Effector CD8-positive, alpha-beta T cell (primary cell): ENCODE data around the gene RPRD1B.

Source experiments
- DNase-seq: peaks from one replicate; lab custom pipeline; 2025; lab: John Stamatoyannopoulos, UW
- total RNA-seq, 4 experiments: gene quantifications; one replicate each; lab custom pipeline; 2026; lab: John Stamatoyannopoulos, UW

Gene RPRD1B, protein sequence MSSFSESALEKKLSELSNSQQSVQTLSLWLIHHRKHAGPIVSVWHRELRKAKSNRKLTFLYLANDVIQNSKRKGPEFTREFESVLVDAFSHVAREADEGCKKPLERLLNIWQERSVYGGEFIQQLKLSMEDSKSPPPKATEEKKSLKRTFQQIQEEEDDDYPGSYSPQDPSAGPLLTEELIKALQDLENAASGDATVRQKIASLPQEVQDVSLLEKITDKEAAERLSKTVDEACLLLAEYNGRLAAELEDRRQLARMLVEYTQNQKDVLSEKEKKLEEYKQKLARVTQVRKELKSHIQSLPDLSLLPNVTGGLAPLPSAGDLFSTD
- total RNA-seq: 38.0 to 66.0 (median 45.6) reads per million in 4 experiments

DNA sequence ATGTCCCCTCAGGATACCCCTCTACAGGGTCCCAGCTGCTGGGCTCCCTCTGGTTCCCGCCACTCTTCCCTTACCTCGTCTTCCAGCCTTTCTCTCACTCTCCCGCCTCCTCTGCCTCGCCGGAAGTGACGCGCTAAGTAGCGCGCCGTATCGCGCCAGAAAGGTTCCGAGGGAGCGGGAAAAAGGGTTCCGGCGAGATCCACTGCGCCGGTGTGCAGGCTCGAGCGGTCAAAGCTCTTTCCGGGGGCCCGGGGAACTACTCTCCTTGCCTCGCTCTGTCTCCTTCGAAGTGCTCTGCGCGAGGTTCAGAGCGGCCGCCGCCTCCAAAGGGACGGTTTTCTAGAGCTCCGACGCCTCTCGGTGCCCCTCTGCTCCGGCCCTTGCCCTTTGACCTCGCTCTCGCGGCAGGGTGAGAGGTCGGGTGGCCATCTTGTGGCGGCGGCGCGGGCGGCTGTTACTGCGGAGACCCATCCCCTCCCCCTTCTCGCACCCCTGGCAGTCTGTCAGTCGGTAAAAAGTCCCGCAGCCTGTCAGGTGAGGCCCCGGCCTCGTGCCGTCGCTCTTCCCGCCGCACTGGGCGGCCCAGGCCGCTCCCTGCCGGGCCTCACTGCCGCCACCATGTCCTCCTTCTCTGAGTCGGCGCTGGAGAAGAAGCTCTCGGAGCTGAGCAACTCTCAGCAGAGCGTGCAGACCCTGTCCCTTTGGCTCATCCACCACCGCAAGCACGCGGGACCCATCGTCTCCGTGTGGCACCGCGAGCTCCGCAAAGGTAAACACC, at the start of gene RPRD1B, which contains the start of gene TTI1:
Gene RPRD1B (plus strand): TSS at position 417 of the 778 bp plus-strand sequence. CDS start 202 bp downstream, at position 619.
Gene TTI1 (minus strand): TSS at position 127 of the 778 bp plus-strand sequence. CDS start 19,640 bp downstream, outside the sequence.
- peak; percentile 81 for DNase-seq

DNA sequence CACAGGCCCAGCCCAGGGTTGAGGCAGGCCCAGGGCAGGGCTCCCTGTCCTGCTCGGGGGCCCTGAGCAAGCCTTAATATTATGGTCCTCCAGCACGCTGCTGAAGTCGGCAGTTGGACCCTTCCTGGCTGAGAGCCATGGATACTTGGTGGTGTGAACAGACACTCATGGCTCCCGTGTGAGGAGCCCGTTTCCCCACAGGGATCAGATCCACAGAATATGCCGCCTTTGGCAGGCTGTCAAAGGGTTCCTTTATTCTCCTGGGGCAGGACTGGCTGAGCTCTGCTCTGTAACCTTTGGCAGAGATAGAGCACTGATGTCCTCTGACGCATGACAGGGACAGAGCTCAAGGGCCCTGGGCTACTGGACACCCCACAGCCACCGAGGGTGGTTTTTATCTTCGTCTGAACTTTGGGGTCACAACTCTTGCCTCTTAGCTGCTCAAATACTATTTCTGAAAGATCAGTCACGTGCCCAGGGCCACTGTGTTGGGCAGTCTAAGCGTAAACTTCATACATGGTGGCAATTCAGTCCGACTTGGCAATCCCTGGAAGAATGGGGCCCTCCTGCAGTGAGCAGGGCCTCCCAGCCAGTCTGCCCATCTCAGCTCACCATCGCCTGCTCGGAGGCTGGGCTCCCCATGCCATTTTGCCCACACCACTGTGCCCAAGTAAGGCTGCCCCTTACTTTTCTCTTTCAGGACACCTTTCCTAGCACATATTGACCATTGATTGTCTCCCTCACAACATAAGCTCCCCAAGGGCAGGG, 49.3 kb upstream of the RPRD1B start:
- no peak for DNase-seq

DNA sequence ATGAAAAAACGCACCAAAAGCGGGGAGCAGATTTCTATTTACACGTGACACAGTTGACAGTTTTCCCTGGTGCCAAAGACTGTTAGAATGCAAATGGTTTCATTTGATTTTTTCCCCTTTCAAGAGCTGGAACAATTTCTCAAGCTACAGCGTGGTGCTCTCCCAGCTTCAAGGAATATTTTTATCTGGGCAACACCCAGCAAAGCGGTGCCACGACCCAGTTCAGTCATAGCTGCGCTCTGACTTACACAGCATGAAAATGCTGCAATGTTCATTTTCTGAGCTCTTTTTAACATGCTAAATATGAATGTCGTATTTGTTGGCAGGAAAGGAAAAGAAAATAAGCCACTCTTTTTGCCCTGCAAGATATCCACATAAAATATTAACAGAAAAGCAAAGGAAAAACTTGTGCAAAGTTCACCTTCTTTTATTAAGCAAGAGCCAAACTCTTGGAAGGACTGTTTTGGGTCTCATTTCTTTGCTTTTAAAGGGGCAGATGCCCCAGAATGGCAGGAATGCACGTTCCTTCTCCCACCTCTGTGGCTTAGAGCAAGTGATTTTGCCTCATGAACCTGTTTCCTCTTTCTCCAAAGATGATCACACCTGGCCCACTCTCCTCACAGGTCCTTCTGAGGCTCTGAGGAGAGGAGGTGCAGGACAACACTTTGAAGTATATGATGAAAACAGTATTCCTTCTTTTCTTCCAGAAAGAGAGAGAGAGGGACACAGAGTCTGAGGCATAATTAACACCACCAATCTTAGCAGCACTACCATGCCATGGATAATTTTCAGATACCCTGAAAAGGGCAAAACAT, 47.3 kb upstream of the RPRD1B start:
- DNase-seq: no peak

DNA sequence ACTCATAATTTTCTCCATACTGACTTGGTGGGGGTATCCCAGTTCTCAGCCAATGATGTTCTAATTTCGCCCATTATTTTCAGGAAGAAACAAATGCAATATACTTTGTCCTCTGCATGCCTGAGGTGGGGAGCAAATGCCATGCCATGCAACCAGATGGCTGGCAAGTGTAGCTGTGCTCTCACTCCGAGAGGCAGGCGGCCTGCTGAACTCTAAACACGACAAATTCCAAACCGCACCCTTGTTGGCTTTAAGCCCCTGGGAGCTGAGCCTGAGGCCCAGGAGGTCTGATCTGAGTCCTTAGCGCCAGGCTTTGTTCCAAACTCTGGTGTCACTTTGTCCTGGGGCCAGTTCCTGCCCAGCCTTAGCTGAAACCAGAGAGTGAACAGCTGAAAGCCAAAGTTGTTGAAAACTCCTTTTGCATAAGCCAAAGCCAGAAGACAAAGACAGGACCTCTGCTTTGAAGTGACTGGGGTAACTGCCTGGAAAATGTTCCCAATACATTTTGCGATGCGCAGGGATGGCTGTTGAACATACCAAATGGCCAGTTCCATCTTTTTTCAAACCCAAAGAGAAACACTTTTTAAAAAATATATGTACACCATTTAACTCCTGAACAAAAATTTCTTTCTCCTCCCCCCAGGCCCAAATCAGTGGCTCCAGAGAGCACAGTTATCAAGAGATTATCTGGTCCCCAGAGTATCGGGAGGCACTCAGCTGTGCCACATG, 46.5 kb upstream of the RPRD1B start:
- DNase-seq: no peak

DNA sequence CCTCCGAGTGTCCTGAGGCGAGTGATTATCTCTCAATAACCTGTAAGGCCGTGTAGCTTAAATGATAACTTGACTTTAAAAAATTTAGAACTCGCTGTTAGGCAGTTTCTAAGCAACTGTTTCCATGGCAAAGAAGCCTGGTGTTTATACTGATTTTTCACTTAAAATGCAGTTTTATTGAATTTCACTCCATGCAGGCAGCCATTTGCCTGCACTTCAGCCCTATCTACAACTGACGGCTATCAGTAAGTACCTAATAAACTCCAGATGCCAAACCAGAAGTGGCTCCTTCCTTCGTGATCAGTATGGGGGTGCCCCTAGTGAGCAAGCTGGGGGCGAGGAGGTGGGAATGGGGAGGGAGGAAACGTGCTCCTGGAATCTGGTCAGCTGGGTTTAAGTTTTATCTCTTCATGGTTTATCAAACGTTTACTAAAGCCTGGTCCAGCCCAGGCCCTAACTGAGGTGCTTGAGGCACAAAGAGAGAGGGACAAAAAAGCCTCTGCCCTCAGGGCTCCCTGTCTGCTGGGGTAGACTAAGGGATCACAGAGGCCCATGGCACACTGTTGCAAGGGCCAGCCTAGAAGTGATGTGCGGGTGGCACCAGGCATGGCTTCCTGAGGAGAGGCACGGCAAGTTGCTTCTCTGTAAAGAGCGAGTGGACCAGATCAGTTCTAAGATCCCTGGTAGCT, 45.8 kb upstream of the RPRD1B start:
- no peak for DNase-seq

DNA sequence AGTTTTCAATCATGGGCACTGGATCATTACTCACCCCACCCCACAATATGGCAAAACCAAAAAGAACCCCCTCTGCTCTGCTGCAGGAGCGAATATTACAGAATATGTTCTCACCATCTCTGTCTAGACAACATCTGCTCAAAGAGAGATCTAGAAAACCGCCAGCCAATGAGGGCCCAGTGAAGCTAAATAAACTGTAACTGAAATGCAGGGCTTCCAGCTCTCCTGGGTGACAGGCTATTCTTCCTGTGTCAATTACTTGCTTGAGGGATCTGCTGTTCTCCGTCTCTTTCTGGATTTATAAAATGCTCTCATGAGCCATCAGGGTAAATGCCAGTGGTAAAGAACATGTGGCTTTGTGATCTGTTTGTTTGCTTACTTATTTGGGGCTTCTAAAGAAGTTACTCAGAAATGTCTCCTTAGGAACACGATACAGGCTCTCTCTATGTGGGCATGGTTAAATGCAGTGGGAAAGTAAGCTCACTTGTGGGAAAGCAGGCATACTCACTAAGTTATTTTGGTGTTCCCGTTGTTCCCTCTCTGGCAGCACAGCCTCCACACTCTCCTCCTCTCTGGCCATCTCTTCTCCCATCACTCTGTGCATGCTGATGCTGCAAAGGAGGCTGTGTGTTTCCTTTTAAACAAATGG, 45.1 kb upstream of the RPRD1B start:
- DNase-seq: no peak

DNA sequence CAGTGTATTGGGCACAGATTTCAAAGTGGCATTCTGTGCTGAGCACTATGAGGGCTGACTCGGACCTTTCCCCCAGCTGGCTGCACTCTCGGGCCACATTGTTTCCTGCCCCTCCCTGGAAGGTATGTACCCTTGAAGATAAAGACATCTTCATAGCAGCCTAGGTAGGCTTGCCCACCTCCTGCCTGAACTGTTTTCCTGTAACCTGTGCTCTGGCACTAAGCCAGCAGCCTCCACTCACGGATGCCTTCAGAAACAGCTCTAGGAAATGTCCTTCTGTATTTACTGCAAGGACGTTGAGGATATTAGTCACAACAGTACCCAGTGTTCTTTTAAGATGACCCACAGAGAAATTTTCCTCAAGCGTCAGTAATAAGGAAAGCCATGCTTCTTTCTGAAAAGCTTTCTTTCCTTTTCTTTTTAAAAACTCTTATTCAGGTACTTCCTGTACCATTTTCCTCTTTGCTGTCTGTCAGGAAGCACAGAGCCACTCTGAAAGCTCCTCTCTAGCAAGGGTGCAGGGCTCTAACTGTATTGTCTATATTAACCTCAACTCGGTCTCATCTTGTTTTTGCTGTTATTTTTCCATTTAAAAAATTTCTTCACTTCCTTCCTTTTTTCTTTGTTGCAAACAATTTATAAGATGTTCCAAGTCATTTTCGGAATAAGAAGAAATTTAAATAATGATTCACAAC, 43.8 kb upstream of the RPRD1B start:
- DNase-seq: no peak

DNA sequence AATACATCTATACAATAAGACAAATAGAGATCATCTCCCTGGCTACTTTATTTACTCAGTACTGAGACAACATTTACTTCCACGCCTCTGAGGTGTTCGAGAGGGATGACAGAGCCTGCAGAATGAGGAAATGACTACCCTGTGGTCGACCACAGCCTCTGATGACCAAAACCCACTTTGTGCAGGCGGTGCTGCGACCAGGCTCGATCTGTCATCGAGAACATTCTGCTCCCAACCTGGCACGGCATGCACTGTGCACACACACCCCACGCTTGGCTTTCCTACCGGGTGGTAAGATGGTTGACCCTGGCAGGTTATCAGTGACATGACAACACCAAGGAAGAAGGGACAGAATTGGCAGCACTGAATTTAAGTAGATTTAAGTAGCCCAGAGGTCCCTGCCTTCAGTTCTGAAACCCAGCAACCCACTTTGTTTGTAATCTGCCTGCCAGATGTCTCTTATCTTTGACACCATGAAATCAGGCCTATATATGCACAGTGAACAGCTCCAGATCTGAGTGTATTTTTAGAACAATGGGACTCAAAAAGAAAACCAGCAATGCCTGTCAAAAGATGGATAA, 42.9 kb upstream of the RPRD1B start:
- DNase-seq: no peak

DNA sequence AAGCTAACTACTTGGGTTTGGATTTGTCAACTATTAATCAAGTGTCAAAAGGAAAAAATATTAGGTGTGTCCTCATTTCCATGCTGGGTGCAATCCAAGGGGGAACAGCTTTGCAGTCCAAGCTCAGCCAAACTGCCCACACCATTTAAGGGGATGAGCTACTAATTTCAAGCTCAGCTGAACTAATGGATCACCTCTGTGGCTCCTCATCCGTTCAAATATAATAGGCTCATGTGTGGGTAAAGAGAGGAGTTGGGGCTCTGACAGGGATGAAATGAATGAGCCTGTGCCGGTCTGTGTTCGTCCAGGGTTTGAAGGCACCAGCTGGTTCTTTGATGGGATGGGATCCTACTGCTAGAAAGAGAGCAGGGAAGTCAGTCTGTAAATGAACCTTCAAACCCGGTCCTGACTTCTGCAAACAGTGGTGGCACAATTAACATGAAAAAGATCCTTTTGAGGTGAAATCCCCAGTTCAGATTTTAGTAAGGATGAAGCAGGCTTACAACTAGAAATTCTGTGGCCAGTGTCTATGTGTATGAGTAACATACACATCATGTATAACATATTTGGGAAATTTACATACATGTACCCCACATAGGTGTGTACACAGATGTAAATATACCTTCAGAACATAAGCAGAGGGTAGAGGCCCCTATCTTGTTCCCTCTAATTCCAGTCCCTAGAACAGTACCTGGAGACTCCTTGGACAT, 42.2 kb upstream of the RPRD1B start:
- no peak for DNase-seq

DNA sequence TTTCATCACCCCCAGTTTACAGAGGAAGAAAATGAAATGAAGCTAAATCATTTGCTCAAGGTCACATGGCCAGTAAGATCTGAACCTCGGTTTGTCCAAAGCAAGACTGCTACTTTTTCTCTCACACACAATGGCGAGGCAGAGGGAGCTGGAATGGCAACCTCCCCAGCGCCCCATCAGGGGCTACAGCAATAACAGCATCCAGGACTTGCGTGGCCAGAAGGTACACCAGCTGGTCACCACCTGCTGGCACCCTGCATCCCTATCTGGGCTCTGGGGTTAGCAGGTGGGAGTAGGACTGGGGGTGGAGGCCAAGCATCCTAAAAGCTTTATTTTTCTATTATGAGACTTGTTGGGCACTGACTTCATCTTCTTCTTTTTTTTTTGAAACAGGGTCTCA, 41.6 kb upstream of the RPRD1B start:
- no peak for DNase-seq

DNA sequence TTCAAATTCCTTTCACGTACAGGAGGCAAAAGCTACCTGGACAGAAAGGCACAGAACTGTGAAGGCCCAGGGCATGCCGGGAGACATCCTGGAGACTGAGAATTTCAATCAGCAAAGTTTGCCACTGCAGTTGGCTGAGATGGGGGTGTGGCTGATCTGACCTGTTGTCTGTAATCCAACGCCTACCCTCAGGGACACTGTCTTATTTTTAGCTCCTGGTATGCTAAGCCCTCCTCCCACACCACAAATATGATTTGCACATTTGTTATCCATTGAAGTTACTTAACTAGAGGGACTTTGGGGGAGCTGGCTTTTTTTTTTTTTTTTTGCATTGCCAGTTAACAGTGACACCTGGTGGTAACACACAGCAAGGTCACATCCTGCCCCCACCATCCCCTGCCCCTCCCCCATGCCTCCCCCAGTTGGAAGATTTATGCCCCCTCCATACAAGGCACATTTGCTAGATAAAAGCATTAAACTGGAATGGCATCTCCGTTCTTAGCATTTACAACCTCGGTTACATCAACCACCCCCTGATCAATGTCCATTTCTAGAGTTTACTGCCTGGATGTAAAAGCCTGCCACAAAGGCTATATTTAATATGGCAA, 40.6 kb upstream of the RPRD1B start:
- no peak for DNase-seq

DNA sequence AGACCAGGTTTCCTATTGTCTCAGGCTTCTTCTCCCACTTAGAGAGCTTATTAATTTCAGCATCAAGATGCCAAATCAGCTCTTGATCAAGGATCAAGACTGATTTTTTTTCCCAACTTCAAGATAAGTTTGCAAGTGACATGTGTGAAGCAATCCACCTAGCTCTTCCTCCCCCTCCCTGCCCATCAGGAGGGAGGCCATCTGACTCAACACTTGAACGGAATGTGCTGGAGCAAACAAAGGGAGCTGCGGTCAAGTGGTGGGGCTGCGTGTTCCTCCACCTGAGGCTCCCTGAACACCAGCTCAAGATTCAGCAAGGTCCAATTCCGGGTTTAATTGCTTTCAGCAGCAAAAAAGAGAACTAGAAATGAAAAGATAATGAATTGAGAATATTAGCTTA, 39.0 kb upstream of the RPRD1B start:
- no peak for DNase-seq

DNA sequence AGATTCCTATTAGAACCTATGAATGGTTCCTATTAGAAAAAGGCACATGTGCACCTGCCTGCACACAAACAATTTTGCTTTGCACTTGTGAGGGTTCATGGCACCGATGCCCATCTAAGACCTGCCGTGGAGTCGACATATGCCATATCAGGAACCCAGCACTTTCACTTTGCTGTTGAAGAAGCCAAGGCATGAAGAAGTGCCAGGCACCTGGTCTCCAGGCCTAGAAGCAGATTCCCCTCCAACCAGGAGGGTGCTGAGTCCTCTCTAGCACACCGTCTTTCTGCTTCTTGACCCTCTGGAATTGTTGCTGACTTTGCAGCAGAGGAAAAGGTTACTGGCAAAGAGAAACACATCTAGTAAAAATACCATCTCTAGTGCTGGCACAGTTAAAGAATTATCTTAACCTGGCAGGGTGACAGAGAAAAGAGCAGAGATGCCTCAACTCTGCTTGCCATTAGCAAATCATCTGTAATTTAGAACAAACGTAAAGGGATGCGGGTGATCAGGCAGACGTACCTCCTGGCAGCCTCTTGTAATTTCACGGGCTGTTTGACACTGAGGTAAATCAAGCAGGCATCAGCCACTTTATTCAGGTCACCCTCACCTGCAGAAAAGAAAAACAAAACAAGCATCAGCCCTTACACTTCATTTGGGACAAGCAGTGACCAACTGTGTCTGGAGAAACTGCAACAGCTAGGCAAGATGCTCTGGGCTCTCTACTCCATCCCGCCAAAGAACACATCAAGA, 37.5 kb upstream of the RPRD1B start:
- DNase-seq: no peak

DNA sequence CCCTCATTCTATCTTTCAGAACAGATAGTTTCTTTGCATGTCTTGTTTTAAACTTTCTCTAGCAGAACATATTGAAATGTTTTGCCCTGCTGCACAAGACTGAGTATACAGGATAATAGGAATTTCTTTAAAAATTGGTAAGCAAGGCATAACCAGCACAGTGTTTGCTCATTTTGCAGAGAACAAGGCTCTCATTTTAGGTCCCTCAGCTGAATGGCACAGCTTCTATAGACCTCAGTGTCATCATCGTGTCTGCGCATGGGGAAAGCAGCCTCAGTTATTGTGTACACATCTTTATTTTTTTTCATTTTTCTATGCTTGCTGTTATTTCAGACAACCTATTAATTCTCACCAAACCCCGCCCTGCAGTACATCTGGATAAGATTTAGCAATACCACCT, 36.0 kb upstream of the RPRD1B start:
- no peak for DNase-seq

DNA sequence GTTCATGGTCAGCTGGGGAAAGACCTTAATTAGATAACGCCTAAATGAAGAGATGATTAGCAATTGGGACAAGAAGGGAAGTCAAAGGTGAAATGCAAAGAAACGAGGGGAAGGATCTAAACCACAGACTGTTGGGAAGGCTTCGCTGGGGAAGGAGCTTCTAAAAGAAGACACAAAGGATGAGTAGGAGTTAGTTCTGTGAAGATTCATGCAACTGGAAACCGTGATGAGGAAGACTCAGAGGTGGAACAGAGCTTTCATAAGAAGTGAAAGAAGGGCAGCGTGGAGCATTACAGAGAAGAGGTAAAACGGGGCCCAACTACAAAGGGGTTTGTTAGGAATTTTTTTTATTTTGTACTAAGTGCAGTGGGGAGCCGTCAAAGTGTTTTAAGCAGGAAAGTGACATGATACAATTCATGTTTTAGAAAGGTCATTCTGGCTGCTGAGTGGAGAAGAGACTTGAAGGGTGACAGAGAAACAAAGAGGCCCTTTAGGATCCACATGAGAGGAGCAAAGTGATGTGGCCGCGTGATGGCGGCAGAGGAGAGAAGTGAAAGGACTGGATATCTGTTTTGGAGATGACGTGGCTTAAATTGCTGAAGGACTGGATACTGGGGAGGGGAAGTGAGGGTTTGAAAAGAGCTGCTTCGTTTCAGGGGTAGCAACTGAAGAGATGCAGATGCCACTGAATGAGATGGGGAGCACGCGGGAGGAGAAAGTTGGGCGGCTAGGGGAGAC, 33.9 kb upstream of the RPRD1B start:
- no peak for DNase-seq

DNA sequence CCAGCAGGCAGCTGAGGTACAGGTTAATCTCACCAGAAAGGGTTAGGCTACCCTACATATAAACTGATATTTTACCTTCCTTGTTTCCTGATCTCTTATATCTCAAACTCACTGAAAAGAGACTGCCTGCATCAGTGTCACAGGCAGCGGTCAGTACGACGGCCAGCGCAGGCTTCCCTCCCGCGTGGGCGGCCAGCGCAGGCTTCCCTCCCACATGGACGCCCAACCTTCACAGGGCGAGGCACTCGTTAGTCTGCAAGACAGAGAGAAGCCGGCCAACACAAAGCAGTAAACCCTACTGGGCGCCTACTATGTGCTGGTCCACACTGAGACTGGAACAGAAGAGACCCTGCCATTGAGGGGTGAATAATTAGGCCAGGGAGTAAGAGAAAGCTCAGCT, 33.3 kb upstream of the RPRD1B start:
- no peak for DNase-seq
